Peyer's patch (tissue), 4 donors: Measurements from ENCODE around the gene RNF112. TPM values are rescaled to one million over a fixed set of nuclear protein-coding genes. Genes with fewer than 3 reads are reported as not detected.

Experiments
- DNase-seq, 3 donors: peaks; one replicate each; pipeline ENCODE4 v3.0.0-alpha.2; 2017 to 2019
- H3K27ac ChIP-seq, 4 donors: fragments of 200-600 bp; sonication (generic); one replicate each; pipeline ENCODE4 v1.5.1; 2016 to 2019
- H3K27me3 ChIP-seq, 2 donors: fragments of 200-600 bp; sonication (generic); one replicate each; pipeline ENCODE4 v1.5.1; 2019
- H3K36me3 ChIP-seq, 3 donors: fragments of 200-600 bp; sonication (generic); one replicate each; pipeline ENCODE4 v1.5.1; 2016 to 2019
- H3K4me1 ChIP-seq, 4 donors: fragments of 200-600 bp; sonication (generic); one replicate each; pipeline ENCODE4 v1.5.1; 2016 to 2019
- H3K4me3 ChIP-seq, 4 donors: fragments of 200-600 bp; sonication (generic); 1 replicate in 3 of 4; 2 replicates in 1 of 4; pipeline ENCODE4 v1.5.1; 2016 to 2019; ENCODE audit warnings: mild to moderate bottlenecking in 1 of 4
- H3K9me3 ChIP-seq, 4 donors: fragments of 200-600 bp; sonication (generic); one replicate each; pipeline ENCODE4 v1.5.1; 2016 to 2019; ENCODE audit warnings: mild to moderate bottlenecking in 1 of 4
- POLR2A ChIP-seq, 2 donors: fragments of 450-650 bp; IDR thresholded peaks; one replicate each; pipeline ENCODE4 v1.5.1; 2017; ENCODE audit warnings: antibody characterized with exemption in 2 of 2, mild to moderate bottlenecking in 2 of 2, moderate library complexity in 2 of 2
- total RNA-seq, 4 donors: library from RNA; depleted of rRNA; stranded (reverse); fragments of >200 nt; gene quantifications; one replicate each; pipeline ENCODE4 v1.1.0, GENCODE V29; 2016
- TF ChIP-seq, protein P1 (sequence below), 6 experiments: fragments of 450-650 bp in 4 of 6; fragments of 200-600 bp in 2 of 6; sonication (generic) in 1 of 6; IDR thresholded peaks; one replicate each; pipeline ENCODE4 v1.5.1; 2017 to 2019; ENCODE audit warnings: antibody characterized with exemption in 6 of 6, mild to moderate bottlenecking in 3 of 6, moderate library complexity in 1 of 6

Gene RNF112
- total RNA-seq, 4 donors from 2014 or later, result 1.2 to 47.0 (median 2.0) TPM

- H3K9me3 ChIP-seq, result no peaks in the 10 kb centered on the region
- no peak for DNase-seq
- H3K36me3 ChIP-seq, result no peaks in the 10 kb centered on the region
- no peak overlapping the region for H3K4me3 ChIP-seq
- H3K27me3 ChIP-seq, result no peaks in the 10 kb centered on the region
- H3K4me1 ChIP-seq, result peaks cover 0 to 8% (median 0%) of the 10 kb centered on the region in 4 donors
- H3K27ac ChIP-seq, result peak overlapping the region in 2 of 4 donors; percentile 25 to 48
- TF ChIP-seq, protein P1, sequence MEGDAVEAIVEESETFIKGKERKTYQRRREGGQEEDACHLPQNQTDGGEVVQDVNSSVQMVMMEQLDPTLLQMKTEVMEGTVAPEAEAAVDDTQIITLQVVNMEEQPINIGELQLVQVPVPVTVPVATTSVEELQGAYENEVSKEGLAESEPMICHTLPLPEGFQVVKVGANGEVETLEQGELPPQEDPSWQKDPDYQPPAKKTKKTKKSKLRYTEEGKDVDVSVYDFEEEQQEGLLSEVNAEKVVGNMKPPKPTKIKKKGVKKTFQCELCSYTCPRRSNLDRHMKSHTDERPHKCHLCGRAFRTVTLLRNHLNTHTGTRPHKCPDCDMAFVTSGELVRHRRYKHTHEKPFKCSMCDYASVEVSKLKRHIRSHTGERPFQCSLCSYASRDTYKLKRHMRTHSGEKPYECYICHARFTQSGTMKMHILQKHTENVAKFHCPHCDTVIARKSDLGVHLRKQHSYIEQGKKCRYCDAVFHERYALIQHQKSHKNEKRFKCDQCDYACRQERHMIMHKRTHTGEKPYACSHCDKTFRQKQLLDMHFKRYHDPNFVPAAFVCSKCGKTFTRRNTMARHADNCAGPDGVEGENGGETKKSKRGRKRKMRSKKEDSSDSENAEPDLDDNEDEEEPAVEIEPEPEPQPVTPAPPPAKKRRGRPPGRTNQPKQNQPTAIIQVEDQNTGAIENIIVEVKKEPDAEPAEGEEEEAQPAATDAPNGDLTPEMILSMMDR (IDR thresholded peaks at IDR 0.05), result no peak
- no peak for TF ChIP-seq POLR2A (IDR thresholded peaks at IDR 0.05)
Measured at GRCh38 chr17:19417611-19418010, 6.6 kb downstream of the RNF112 start.

DNA sequence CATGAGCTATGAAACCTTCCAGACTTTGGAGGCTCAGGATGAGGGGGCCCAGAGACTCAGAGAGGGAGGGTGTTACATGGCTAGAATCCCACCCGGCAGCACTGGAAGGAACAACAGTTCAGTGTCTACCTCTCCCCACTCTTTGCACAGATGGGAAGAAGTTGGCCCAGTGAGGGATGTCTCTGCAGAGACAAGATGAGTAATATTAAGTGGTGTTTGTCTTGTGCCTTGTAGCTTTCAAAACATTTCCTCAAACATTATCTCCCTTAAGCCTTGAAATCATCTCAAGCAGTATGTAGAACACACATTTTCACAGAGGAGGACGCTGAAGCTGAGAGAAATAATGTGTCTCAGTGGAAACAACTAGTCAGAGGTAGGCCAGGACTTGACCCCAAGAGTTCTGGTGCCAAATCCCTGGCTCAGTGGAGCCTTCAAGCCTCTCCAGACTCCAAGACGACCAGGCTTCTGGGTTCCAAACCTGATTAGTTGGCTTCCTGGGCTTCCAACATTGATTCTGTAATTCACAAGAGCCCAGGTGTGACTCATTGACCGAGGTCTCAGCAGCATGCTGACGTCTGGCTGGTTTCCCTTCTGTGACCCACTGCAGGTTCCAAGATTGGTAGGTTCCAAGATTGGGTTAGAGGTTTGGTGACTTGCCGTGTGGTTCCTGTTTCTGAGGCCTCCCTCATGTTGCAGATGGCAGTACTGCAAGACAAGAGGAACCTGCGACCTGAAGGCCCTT is 7.4 kb downstream of the RNF112 start:
- Histone ChIP-seq H3K4me1 (peaks cover 0 to 8% (median 0%) of the 10 kb centered on the region in 4 donors), H3K4me3 (no peak overlapping the region), H3K27ac (peak overlapping the region in 2 of 4 donors; percentile 25 to 48), H3K27me3 (no peaks in the 10 kb centered on the region), H3K36me3 (no peaks in the 10 kb centered on the region), H3K9me3 (no peaks in the 10 kb centered on the region)
- TF ChIP-seq POLR2A (IDR thresholded peaks at IDR 0.05), result no peak
- TF ChIP-seq, protein P1 (IDR thresholded peaks at IDR 0.05), result no peak
- no peak for DNase-seq

GRCh38 chr17:19421219-19421618 is 10.2 kb downstream of the RNF112 start:
- no peak for DNase-seq

DNA sequence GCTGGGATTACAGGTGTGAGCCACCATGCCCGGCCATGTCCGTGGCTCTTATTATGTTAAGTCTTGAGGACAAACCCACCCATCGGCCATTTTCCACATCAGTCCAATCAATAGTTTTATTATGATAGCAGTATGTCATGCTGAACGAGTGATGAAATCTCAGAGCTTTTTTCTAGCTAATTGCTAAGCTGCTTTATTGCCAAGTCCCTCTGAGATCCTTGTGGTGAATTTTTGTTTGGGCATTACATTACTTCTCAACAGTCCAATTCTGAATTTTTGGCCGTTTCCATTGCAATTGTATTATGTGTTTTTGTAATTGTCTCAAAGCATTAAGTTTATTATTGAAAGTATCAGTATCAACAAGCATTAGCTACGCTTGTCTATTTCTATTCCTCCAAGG is 10.9 kb downstream of the RNF112 start:
- Histone ChIP-seq H3K36me3 (no peaks in the 10 kb centered on the region), H3K4me3 (no peak overlapping the region), H3K9me3 (no peaks in the 10 kb centered on the region), H3K27ac (no peak overlapping the region), H3K27me3 (no peaks in the 10 kb centered on the region), H3K4me1 (peaks cover 0 to 39% (median 0%) of the 10 kb centered on the region in 4 donors)
- no peak for DNase-seq
- TF ChIP-seq, protein P1 (IDR thresholded peaks at IDR 0.05), result no peak
- no peak for TF ChIP-seq POLR2A (IDR thresholded peaks at IDR 0.05)

More at GRCh38 chr17:19421219-19421618, 10.2 kb downstream of the RNF112 start:
- H3K4me1 ChIP-seq, result peaks cover 0 to 34% (median 0%) of the 10 kb centered on the region in 4 donors
- H3K36me3 ChIP-seq, result no peaks in the 10 kb centered on the region
- TF ChIP-seq POLR2A (IDR thresholded peaks at IDR 0.05), result no peak
- TF ChIP-seq, protein P1 (IDR thresholded peaks at IDR 0.05), result no peak
- H3K27ac ChIP-seq, result no peak overlapping the region
- H3K27me3 ChIP-seq, result no peaks in the 10 kb centered on the region
- H3K9me3 ChIP-seq, result no peaks in the 10 kb centered on the region
- H3K4me3 ChIP-seq, result no peak overlapping the region

- H3K27me3 ChIP-seq, result no peaks in the 10 kb centered on the region
- H3K4me3 ChIP-seq, result no peak overlapping the region
- H3K36me3 ChIP-seq, result no peaks in the 10 kb centered on the region
- peaks cover 0 to 31% (median 0%) of the 10 kb centered on the region in 4 donors for H3K4me1 ChIP-seq
- H3K27ac ChIP-seq, result peak overlapping the region in 3 of 4 donors; percentile 2 to 59 (median 5)
- no peaks in the 10 kb centered on the region for H3K9me3 ChIP-seq
- TF ChIP-seq POLR2A (IDR thresholded peaks at IDR 0.05), result no peak
- TF ChIP-seq, protein P1 (IDR thresholded peaks at IDR 0.05), result no peak
- DNase-seq, result no peak
Measured at GRCh38 chr17:19424934-19425868, 14.2 kb downstream of the RNF112 start.
